HG03064 (cell line): Measurements from ENCODE around the gene FAM32A.
"Not testable (repeated sequence)": the region's sequence is repeated elsewhere in the genome, so short reads cannot be mapped to it uniquely, and the experiment has no call there.

Experiments used
- ATAC-seq: cut with Tn5 transposase; IDR thresholded peaks from one replicate; pipeline ENCODE4 v1.9.1; 2021; ENCODE audit warnings: low read depth; ENCODE audit not compliant: unreplicated experiment

FAM32A gene

GRCh38 chr19:16161840-16162239 is 23.4 kb upstream of the FAM32A start:
- no peak for ATAC-seq

GRCh38 chr19:16164222-16164890 is 20.9 kb upstream of the FAM32A start:
- ATAC-seq: no peak

GRCh38 chr19:16166417-16166816 is 18.8 kb upstream of the FAM32A start:
- no peak for ATAC-seq

GRCh38 chr19:16167055-16167454 is 18.2 kb upstream of the FAM32A start:
- ATAC-seq: no peak

- ATAC-seq: no peak
Observed at GRCh38 chr19:16168465-16169081, 16.6 kb upstream of the FAM32A start.

GRCh38 chr19:16170134-16170533 is 15.1 kb upstream of the FAM32A start:
- ATAC-seq: no peak

GRCh38 chr19:16175954-16176353 is 9.3 kb upstream of the FAM32A start:
- ATAC-seq: no peak

GRCh38 chr19:16178866-16179265 is 6.3 kb upstream of the FAM32A start:
- not testable (repeated sequence) for ATAC-seq

- no peak for ATAC-seq
Observed at GRCh38 chr19:16180611-16181010, 4.6 kb upstream of the FAM32A start.

- ATAC-seq: no peak
Observed at GRCh38 chr19:16184665-16185122, 516 bp upstream of the FAM32A start.

GRCh38 chr19:16185768-16186123 is 536 bp downstream of the FAM32A start:
- ATAC-seq: no peak

GRCh38 chr19:16188521-16188920 is 3.3 kb downstream of the FAM32A start:
- ATAC-seq: no peak

GRCh38 chr19:16190198-16190597 is 5.0 kb downstream of the FAM32A start:
- ATAC-seq: no peak

- ATAC-seq: no peak
Observed at GRCh38 chr19:16190736-16191135, 5.5 kb downstream of the FAM32A start.

GRCh38 chr19:16191216-16191908 is 6.2 kb downstream of the FAM32A start:
- no peak for ATAC-seq

GRCh38 chr19:16193466-16193865 is 8.3 kb downstream of the FAM32A start:
- ATAC-seq: no peak

GRCh38 chr19:16197188-16197621 is 12.0 kb downstream of the FAM32A start:
- no peak for ATAC-seq

GRCh38 chr19:16197622-16198369 is 12.6 kb downstream of the FAM32A start, which contains the start of gene AP1M1:
TSS of gene AP1M1 (plus strand) at chr19:16197911. CDS start at chr19:16198027, 116 bp downstream.
- peak; percentile 70 for ATAC-seq

GRCh38 chr19:16198370-16198651 is 13.1 kb downstream of the FAM32A start:
- ATAC-seq: peak; percentile 2

GRCh38 chr19:16199275-16199932 is 14.2 kb downstream of the FAM32A start:
- no peak for ATAC-seq
